Sigmoid colon (tissue), 4 donors: ENCODE measurements around the gene NAA80.

ENCODE experiments used
- CTCF ChIP-seq, 4 experiments: fragments of 450-650 bp in 3 of 4; fragments of 200-600 bp in 1 of 4; IDR thresholded peaks; one replicate each; pipeline ENCODE4 v1.5.1; 2016 to 2019; ENCODE audit warnings: antibody characterized with exemption in 4 of 4, mild to moderate bottlenecking in 3 of 4, moderate library complexity in 2 of 4
- POLR2A ChIP-seq, 2 donors: fragments of 450-650 bp; IDR thresholded peaks; one replicate each; pipeline ENCODE4 v1.6.1; 2016; ENCODE audit warnings: antibody characterized with exemption in 2 of 2, mild to moderate bottlenecking in 2 of 2, moderate library complexity in 2 of 2
- POLR2AphosphoS5 ChIP-seq, 4 donors: sonication (generic); formaldehyde crosslinking; IDR thresholded peaks; one replicate each; pipeline ENCODE4 v1.6.1; 2017; ENCODE audit warnings: antibody characterized with exemption in 4 of 4

GRCh38 chr3:50264964-50265485 lies 34.2 kb downstream of the NAA80 start:
- TF ChIP-seq CTCF (IDR thresholded peaks at IDR 0.05) (no peak), POLR2AphosphoS5 (IDR thresholded peaks at IDR 0.05) (peak in 1 of 4 donors; percentile 44), POLR2A (IDR thresholded peaks at IDR 0.05) (no peak)
